HS-27A (cell line): ENCODE results near the gene REC114.
A peak's percentile ranks its signal among the peaks of the same experiment; 100 is the strongest.

Experiments
- DNase-seq: peaks from one replicate; pipeline ENCODE4 v3.0.0-alpha.2; 2012; ENCODE audit warnings: low read depth, missing footprints

Gene REC114

DNA sequence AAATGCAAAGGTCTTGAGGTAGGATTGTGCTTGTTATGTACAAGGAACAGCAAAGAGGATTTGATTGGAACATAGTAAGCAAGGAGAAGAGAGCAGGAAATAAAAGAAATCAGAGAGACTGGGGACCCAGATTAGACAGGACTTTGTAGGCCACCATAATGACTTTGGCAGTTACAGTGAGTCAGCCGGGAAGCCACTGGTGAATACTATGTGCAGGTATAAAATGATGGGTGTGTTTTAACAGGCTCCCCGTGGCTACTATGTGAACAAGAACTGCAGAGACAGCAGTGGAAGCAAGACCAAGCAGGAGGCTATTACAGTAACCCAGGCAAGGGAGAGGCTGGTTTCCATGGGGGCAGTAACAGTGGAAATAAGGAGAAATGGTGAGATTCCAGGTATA is 135.1 kb downstream of the REC114 start:
- DNase-seq, result no peak

DNA sequence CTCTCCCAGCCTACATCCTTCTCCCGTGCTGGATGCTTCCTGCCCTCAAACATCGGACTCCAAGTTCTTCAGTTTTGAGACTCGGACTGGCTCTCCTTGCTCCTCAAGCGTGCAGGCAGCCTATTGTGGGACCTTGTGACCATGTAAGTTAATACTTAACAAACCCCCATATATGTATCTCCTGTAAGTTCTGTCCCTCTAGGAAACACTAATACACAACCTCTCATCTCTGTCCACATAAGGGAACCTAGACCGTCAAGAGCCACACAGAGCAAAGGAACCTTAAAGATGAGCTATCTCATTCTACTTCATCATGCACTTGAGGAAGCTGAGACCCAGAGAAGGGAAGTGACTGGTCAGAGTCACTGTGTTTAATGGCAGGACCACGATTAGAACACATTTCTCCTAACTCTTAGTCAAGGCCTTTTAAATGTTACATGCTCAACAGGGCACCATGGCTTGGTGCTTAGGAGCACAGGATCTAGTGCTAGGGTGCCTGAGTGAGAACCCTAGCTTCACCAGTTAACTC is 140.0 kb downstream of the REC114 start:
- DNase-seq, result no peak

DNA sequence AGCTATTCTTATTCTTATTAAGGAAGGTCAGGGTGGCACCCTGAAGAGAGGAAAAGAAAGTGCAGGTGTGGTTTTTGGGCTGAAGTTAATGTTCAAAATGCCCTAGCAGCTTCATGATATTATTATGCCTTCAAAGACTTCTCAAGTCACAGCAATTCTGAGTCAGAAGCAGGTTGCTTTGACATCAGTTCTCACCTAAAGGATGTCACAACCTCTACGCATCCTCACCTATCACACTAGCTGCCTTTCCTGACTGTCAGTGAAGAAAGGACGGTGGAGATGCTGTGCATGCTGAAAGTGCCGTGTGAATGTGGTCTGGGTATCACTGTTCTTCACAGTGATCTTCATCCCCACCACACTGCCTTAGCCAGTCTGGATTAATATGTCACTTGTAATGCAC is 140.6 kb downstream of the REC114 start:
- DNase-seq, result no peak

DNA sequence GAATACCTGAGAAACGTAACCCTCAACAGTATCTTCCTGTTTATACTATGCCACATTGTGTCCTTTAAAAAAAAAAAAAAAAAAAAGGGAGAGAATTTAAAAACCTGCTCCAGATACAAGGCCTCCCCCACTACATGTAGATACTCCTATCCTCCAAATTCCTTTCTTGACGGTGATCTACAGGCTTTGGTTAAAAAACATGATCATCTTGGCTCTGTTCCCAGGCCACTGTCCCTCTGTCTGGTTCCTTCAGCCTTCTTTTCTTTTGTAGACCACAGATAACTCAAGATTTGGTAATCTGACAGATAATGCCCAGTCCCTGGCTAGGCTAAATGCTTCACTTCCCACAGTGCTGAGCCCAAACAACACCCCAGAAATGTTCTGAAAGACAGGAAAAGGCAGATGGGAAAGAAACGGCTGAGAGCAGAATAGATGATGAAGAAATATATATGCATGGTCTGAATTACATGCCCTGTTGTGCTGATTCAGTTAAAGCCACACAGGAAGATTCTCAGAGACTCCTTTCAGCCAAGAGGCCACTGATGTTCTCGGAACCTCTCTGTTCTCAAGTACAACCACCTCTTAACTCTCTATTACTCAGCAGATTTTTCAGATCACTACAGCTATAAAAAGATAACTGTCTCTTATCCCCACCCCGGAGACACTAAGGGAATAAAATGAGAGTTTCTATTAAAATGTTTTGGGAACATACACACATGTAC is 141.9 kb downstream of the REC114 start:
- no peak for DNase-seq

DNA sequence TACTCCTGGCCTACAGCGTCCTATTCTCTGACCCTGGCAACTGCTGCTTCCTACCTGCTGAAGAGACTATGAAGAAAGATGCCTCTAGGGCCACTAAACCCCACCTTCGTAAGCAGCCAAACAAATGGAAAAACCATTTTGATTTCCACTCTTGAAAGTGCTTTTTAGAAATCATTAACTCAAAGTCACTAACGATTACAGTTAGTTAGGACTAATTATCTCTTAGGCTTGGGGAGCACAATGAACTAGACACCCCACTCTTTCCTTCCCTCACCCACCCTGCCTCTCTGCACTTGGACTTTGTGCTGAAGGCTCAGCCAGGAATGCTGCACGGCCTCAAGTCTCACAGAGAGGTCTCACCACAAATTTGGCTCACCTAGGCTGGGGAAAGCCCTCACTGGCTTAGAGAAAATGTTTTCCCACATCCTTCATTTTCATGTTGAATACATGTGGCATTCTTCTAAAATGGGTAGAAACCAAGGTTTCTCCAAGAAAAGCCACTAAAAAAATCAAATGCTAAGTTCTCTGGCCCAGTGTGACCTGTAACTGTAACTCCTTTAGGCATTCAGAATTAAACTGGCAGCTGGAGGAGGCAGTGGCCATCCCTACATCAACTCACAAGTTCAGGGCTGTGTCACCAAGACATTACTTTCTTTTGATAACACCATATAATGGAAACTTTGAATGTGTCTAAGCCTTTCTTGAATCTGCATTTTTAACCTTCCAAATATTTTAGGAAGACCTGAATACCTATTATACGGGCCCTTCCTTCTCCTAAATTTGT is 143.1 kb downstream of the REC114 start:
- no peak for DNase-seq

DNA sequence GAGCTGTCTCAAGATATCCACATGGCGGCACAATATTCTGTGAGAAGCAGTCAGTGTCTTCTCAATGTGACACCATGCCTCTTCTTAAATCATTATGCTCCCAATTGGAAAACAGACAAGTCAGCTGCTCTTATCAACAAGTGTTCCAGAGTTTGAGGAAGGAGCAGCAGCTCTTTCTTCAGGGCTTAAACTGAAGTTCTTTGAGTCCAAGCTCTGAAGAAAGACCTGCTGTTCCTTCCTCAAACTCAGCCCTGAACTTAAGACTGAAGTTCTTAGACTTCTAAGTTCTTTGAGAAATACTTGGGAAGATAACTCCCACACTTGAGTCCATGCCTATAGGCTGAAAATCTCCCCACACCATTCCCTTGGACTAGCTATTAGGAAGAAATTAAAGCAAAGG is 146.8 kb downstream of the REC114 start:
- DNase-seq, result no peak

DNA sequence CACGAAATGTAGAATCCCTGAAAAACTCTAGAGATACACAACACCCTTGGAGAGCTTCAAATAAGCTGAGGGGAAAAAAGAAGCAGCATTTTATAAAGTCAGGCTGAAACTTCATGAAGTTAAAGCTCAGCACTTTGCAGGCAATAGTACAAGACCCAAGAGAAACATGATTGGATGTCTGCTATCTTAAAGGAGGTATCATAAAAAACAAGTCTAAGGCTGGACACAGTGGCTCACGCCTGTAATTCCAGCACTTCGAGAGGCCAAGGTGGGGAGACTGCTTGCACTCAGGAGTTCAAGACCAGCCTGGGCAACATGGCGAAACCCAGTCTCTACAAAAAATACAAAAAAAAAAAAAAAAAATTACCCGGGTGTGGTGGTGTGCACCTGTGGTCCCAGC is 147.3 kb downstream of the REC114 start:
- no peak for DNase-seq

DNA sequence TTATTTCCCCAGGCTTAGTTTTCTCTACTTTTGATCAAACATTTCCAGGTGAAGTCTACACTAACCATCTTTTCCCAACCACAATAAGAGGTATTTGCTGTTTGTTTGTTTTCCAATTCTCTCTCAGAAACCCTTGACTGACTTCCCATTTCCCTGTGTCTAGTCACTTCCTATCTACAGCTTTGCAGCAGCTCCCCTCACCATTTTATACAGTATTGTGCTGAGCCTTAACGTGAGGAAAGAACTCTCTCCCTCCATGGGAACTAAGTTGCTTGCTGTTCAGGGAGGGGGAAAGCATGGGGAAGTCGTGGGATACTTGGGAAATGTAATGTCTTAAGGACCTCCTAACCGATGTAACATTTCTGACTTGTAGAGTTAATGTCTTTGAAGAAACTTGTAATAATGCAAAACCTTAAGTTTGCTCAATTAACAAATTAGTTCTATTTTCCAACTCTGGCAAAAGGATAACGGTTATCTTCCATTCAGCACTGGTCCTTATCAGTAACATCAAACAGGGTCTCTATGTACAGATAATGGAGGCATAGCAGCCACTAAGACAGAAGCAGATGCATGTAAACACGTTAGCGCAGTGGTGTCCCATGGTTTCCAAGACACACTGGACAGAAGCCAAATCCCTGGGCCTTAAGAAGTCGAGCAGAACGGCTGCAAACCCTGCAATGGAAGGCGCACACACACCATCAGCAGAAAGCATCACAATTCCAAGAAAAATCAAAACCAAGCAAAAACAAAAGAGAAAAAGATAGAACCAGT is 150.5 kb downstream of the REC114 start:
- DNase-seq, result no peak

DNA sequence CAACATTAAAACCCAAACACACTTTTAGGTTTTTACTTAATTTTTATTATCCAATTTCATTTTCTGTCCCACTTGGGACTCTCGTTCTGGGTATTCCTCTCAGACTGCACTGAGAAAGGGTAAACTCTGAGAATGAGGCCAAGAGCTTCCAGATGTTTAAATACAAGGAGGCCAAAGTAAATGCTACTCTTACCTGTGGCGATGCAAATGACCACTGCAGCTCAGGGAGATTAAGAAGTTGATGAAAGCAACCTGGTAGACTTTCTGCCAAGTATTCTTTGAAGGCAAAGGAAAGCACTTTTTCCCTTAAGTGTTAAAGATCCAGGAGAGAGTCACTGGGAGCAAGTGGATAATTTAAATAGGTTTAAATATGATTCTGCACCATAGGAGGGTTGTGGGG is 151.1 kb downstream of the REC114 start:
- no peak for DNase-seq

DNA sequence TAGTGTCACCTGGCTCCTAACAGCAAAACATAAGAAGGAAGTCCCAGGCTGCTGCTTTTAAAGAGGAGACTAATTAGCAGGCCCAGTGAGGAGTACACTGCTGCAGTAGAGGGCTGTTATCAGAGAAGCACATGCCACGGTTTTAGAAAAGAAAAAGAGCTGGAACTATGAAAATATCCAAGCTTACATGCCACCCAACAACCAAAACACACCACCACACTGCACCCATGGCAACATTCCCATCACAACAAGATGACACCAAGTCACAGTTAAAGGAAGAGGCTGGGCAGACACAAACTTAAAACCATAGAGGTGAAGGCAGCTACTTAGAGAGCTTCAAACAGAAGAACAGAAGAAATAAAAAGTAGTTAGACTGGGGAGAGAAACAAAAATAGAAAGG is 153.2 kb downstream of the REC114 start:
- no peak for DNase-seq

DNA sequence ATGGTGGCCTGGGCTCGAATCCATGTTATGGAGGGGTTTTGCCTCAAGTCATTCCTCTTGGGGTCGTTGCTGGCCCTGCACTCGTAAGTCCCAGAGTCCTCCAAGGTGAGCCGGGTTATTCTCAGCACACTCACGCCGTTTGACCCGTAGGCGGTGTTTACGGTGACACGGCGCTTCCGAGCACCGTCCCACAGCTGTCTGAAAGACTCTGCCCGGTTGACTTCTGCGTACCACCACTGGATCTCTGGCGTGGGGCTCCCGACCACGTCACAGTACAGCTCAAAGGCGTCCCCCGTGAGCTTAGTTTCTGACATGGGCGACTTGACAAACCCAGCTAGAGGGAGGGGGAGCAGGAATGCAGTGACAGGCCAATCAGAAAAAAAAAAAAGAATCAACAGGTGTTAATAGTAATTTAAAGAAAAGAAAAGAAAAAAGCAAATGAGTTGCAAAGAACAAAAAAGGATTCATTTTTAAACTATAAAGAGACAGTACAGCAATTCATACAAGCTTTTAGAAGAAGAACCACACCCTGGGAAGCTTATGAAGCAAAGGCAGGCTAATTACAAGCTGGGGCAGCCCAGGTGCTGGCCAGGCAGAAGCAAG is 154.2 kb downstream of the REC114 start:
- DNase-seq, result no peak

DNA sequence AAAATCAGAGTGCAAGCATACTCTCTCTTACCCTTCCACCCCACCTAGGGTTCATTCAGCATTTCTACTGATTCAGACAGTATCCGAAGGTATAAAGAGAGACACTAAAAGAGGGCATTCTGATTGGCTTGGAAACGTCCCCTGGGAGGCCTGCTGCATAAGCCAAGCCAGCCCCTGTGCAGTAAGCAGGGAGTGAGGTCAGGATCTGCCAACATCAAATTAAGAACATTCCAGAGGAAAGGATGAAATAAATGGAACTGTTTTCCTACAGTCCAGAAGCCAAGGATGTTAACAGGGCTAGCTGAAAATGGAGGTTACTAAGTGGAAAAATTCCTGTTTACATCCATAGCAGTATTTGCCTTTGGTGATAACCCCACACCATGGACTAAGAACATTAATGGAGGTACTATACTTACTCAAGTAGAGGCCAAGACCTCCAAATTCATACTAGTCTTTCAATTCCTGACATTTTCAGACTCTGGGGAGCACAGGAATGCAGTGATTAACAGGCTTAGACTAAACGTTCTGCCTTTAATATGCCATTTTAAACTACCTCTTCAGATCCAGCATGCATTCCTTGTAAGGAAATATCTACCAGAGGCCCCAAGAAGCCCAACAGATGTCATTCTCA is 155.7 kb downstream of the REC114 start:
- no peak for DNase-seq

DNA sequence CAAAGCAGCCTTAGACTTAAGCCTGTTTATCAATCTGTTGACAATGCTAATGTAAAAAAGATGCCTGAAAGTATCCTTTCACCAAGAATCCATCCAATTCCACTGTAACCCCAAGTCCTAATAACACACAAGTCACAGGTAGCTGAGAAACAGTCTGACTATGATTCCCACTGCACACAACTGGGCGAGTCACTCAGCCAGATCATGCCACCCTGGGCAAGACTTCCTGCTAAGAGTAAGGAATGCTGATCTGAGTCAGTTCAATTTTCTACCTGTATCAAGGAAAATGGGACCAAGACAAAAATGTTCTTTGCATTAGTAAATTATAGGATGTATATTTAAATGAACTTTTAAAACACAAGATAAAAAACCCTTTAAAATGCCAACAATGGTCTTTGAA is 157.0 kb downstream of the REC114 start:
- peak; percentile 20 for DNase-seq

DNA sequence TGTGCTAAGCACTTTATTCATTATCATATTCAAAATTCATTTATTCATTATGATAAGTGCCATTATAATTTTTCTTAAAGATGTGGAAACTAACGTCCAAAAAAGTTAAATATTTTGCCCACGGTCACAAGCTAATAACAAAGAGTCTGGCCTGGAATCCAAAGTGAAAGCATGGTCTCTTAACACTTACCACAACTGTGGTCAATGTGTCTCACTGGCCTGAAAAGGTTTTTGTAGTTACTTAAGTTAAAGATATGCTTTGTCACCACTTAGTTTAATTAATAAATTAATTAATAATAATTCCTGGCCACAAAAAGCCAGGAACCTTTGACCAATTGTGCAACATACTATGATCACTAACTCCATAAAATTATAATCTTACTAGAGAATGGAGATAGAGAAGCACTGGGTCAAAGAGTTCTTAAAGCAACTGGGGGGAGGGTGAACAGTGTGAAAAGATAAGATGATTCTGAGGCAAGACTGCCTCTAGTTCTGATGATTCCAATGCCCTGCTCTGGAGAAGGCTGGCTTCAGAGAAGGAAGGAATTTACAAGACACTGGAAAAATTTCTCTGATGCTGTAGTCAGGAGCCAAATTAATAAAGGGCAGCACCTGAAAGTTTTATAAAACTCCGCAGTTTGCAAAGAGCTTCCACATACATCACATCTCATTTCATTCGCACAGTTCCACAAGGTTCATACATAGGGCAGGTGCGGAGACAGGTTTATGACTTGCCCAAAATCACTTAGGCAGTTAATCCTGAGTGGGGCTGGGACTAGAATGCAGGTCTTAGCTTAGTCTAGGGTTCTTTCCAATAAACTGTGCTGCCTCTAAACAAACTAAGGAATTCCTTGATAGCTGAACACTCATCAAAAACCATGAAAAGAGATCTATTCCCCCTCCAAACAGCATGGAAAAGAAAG is 157.7 kb downstream of the REC114 start:
- no peak for DNase-seq

DNA sequence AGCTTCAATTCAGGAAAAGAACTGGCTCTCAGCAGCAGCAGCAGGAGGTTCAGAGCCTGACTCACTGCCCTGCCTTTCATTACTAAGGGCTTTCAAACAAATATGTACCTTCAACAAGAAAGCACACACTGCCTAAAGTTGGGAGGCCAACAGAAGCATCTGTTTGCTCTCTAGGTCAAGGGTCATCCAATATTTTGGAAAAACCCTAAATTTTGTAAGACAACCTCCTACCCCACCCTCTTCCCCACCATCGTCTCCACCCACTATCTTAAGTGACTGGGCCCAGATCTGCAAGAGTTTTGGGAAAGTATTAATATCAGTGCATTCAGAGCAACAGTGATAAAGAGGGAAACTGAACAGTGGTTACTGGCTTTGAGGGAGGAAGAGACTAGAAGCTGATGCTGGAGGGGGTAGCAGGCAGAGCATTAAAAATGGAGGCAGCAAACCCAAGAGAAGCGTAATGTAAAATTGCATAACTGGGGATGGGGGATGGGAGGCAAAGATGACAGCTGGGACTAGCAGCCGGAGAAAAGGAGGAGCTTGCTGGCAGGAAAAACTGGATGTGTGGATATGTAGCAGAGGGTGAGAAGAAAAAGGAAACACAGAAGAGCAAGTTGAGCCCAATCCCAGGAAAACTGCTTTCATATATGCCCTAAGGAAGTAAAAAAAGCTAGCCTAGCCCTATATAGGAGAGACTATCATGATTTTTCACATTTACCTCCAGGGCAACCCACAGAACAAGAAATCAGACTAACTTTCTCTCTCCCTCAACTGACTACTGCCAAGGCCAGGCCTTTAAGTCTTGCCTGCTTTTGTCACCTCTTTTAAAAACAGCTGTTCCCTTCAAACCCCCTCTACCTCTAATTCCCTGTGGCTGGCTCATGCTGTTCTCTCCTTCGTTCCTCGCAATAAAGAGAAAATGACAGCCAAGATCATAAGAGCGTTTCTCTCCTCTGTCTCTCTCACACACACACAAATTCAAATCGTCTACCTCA is 158.8 kb downstream of the REC114 start:
- no peak for DNase-seq

DNA sequence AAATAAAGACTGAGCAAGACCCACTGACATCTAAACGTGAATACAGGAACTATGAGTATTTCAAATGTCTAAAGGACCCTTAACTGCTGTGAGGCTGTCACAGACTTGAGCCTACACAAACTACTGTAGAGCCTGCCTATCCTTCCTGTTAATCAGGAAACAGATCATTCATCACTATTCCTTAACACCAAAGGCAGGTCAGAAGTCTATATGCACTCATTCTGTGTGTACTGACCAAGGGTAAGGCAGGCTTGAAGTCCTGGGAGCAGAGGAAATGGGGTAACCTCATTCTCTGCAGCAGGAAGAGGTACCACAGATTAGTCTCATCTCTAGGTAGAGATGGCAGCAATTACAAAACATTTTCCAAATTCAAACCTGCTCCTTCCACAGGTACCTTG is 159.5 kb downstream of the REC114 start:
- DNase-seq, result no peak

DNA sequence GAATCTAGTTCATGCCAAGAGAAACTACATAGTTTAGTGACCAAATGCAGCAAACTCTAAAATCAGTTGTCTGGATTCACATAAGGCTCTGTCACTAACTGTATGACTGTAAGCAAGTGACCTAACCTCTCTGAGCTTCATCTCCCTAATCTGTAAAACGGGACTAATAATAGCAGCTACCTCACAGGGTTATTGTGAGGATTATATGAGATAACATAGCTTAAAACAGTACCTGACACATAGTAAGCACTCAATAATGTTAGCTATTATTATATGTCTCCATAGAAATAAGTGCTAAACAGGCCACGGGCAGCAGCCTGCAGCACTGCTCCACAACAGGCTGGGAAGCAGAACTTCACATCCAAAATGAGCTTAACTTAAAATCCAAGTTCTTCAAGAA is 160.0 kb downstream of the REC114 start:
- no peak for DNase-seq

DNA sequence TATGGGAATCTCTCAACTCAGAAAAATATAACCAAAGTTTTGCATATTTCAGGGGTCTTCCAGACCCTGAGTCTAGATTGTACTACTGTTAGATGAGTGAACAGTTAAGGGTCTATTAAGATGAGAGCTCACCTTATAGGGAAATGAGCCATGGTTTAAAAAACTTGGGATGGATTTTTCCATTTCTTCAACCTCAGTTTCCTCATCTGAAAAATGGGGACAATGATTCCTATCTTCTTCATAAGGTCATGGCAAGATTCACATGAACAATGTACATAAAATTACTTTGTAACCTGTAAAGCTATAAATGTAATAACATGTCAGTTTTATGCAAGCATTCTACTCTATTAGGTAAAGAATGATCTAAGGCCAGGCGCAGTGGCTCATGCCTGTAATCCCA is 161.5 kb downstream of the REC114 start:
- no peak for DNase-seq

DNA sequence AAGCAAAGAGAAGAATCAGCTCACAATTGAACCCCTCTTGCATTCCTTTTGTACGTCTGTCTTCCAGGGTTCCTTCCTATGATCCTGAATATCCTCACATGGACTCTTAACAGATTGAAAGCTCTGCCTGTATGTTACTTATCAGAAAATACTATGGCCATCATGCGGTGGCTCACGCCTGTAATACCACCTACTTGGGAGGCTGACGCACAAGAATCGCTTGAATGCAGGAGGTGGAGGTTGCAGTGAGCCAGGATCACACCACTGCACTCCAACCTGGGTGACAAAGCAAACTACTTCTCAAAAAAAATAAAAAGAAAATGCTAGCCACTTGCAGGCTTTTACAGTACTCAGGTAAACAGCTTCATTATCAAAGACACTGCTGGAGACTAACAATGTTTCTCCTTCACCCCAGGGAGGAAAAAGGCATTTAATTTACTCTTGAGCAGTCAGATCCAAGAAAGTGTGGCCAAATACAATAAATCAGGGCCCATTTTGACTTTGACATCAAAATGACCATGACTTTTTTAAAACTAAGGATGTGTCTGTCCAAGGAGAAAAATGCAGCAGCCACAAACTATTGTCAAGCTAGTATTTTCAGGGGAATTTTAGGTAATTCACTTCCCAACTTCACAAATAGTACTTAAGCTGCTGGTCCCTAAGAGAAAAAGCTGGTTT is 162.9 kb downstream of the REC114 start:
- no peak for DNase-seq
